A673 (cell line): Measurements from ENCODE around the gene PARD3. TPM values are rescaled to one million over a fixed set of nuclear protein-coding genes. Genes with fewer than 3 reads are reported as not detected.
"Not testable (repeated sequence)": the region's sequence is repeated elsewhere in the genome, so short reads cannot be mapped to it uniquely, and the experiment has no call there.

ENCODE experiments used
- BruUV-seq: library from RNA; stranded (reverse); fragments of 400-500 nt; replicated peaks from 2 replicates; lab custom pipeline; 2021; lab: Mats Ljungman, UMichigan
- CTCF ChIA-PET: fragments of 300-600 bp; sonication (Branson Sonifier 250); formaldehyde crosslinking; loops from one replicate; lab custom pipeline; 2022; ENCODE audit warnings: antibody characterized with exemption; lab: Charles Lee
- POLR2A ChIA-PET: fragments of 300-600 bp; sonication (Branson Sonifier 250); formaldehyde crosslinking; loops from one replicate; lab custom pipeline; 2022; ENCODE audit warnings: antibody characterized with exemption; ENCODE audit not compliant: low non-redundant PET; lab: Charles Lee
- DNase-seq: peaks from one replicate; pipeline ENCODE4 v3.0.0-alpha.2; 2015; ENCODE audit warnings: low spot score
- H3K27ac ChIP-seq: fragments of 200-600 bp; sonication (generic); 2 replicates; pipeline ENCODE4 v1.5.1; 2016; ENCODE audit warnings: mixed run types, low read depth, mild to moderate bottlenecking, mixed read lengths, antibody characterized with exemption, low read length; ENCODE audit not compliant: poor library complexity, severe bottlenecking
- H3K27me3 ChIP-seq: fragments of 200-600 bp; sonication (generic); replicated peaks from 2 replicates; pipeline ENCODE4 v1.6.1; 2017; ENCODE audit warnings: mixed run types, low read depth, mild to moderate bottlenecking, mixed read lengths, antibody characterized with exemption, low read length; ENCODE audit not compliant: insufficient read depth, poor library complexity
- H3K36me3 ChIP-seq: fragments of 200-600 bp; sonication (generic); 2 replicates; pipeline ENCODE4 v1.6.1; 2016; ENCODE audit warnings: mixed run types, mild to moderate bottlenecking, mixed read lengths, antibody characterized with exemption, low read length; ENCODE audit not compliant: insufficient read depth, poor library complexity, severe bottlenecking
- H3K4me1 ChIP-seq: fragments of 200-600 bp; sonication (generic); 2 replicates; pipeline ENCODE4 v1.6.1; 2017; ENCODE audit warnings: mixed run types, mild to moderate bottlenecking, mixed read lengths, antibody characterized with exemption, low read length; ENCODE audit not compliant: insufficient read depth, poor library complexity, severe bottlenecking
- H3K4me3 ChIP-seq: fragments of 200-600 bp; sonication (generic); 2 replicates; pipeline ENCODE4 v1.5.1; 2016; ENCODE audit warnings: low read depth, mixed run types, mild to moderate bottlenecking, mixed read lengths, low read length; ENCODE audit not compliant: poor library complexity, severe bottlenecking
- H3K9me3 ChIP-seq: fragments of 200-600 bp; sonication (generic); 2 replicates; pipeline ENCODE4 v1.6.1; 2016; ENCODE audit warnings: mixed run types, low read depth, mild to moderate bottlenecking, mixed read lengths, antibody characterized with exemption, low read length; ENCODE audit not compliant: poor library complexity, severe bottlenecking
- CTCF ChIP-seq: fragments of 300-800, 200-600 bp; sonication (generic); conservative IDR thresholded peaks from 2 replicates; pipeline ENCODE4 v1.5.1; 2017; ENCODE audit warnings: low read depth, mild to moderate bottlenecking, antibody characterized with exemption, low read length, moderate library complexity, mixed read lengths
- EZH2 ChIP-seq: fragments of 200-600 bp; sonication (generic); IDR thresholded peaks from 2 replicates; pipeline ENCODE4 v1.6.1; 2017; ENCODE audit warnings: borderline replicate concordance, low read depth, mild to moderate bottlenecking, mixed read lengths, antibody characterized with exemption, low read length; ENCODE audit not compliant: poor library complexity, severe bottlenecking
- intact Hi-C: fragments of 100-400 bp; cut with micrococcal nuclease; formaldehyde crosslinking; loops from one replicate; pipeline ENCODE4 v1.10.0; 2022; ENCODE audit not compliant: unreplicated experiment
- total RNA-seq: library from RNA; stranded (reverse); gene quantifications from 2 replicates; pipeline ENCODE4 v1.2.3, GENCODE V29; 2021

Gene PARD3
- total RNA-seq, 1 experiment from 2014 or later: 28.0 TPM

GRCh38 chr10:34742456-34742855, 72.6 kb downstream of the PARD3 start:
- POLR2A ChIA-PET: no interaction called here
- DNase-seq: no peak
- H3K9me3 ChIP-seq: no peaks in the 10 kb centered on the region
- CTCF ChIA-PET: no interaction called here
- intact Hi-C loops: no loop called here
- BruUV-seq: no TSS peak
- H3K4me1 ChIP-seq: peaks cover 18% of the 10 kb centered on the region
- H3K36me3 ChIP-seq: no peaks in the 10 kb centered on the region
- no peak overlapping the region for H3K27ac ChIP-seq
- H3K27me3 ChIP-seq: no peaks in the 10 kb centered on the region
- TF ChIP-seq EZH2 (no peak), CTCF (no peak)
- H3K4me3 ChIP-seq: no peak overlapping the region

- ChIA-PET POLR2A (interaction anchor here (0.5 kb wide), 1 partner anchor 222 kb away, joined by 3 read pairs; no protein-coding TSS in a partner anchor), CTCF (interaction anchor here (0.6 kb wide), 2 partner anchors 74 to 1570 kb away, joined by 3 to 4 read pairs; no protein-coding TSS in a partner anchor)
- H3K4me1 ChIP-seq: peaks cover 18% of the 10 kb centered on the region
- H3K4me3 ChIP-seq, BruUV-seq, DNase-seq, H3K36me3 ChIP-seq, H3K27ac ChIP-seq, H3K9me3 ChIP-seq, H3K27me3 ChIP-seq, intact Hi-C loops: not testable (repeated sequence)
Measured at GRCh38 chr10:34741087-34741486, 74.0 kb downstream of the PARD3 start.

- no peaks in the 10 kb centered on the region for H3K36me3 ChIP-seq
- H3K4me1 ChIP-seq: peaks cover 18% of the 10 kb centered on the region
- BruUV-seq: no TSS peak
- ChIA-PET CTCF (interaction anchor here (0.5 to 0.6 kb wide), 3 partner anchors 43 to 1569 kb away, joined by 3 to 11 read pairs (median 4); no protein-coding TSS in a partner anchor), POLR2A (no interaction called here)
- H3K27me3 ChIP-seq: no peaks in the 10 kb centered on the region
- no peak overlapping the region for H3K4me3 ChIP-seq
- no peak for TF ChIP-seq CTCF
- no peak for TF ChIP-seq EZH2
- intact Hi-C loops: no loop called here
- H3K27ac ChIP-seq: no peak overlapping the region
- no peaks in the 10 kb centered on the region for H3K9me3 ChIP-seq
- DNase-seq: no peak
Measured at GRCh38 chr10:34740321-34740720, 74.8 kb downstream of the PARD3 start.

- no peaks in the 10 kb centered on the region for H3K9me3 ChIP-seq
- peaks cover 18% of the 10 kb centered on the region for H3K4me1 ChIP-seq
- TF ChIP-seq EZH2 (no peak), CTCF (no peak)
- H3K27ac ChIP-seq: no peak overlapping the region
- no peak overlapping the region for H3K4me3 ChIP-seq
- ChIA-PET CTCF (interaction anchor here (0.5 to 0.6 kb wide), 2 partner anchors 43 to 198 kb away, joined by 4 to 11 read pairs; no protein-coding TSS in a partner anchor), POLR2A (interaction anchor here (0.6 kb wide), 1 partner anchor 15 kb away, joined by 4 read pairs; no protein-coding TSS in a partner anchor)
- intact Hi-C loops: no loop called here
- DNase-seq: peak; percentile 90
- no TSS peak for BruUV-seq
- H3K27me3 ChIP-seq: no peaks in the 10 kb centered on the region
- no peaks in the 10 kb centered on the region for H3K36me3 ChIP-seq
Measured at GRCh38 chr10:34739915-34740314, 75.2 kb downstream of the PARD3 start.
